WERI-Rb-1 (cell line): ENCODE results near the gene ARHGAP24.

Experiments used
- DNase-seq: peaks from one replicate; pipeline ENCODE4 v3.0.0-alpha.2; 2020
- H3K27ac ChIP-seq: fragments of 250-450 bp; sonication (Bioruptor Pico); 2 replicates; pipeline ENCODE4 v1.5.1; 2020; ENCODE audit warnings: mild to moderate bottlenecking, moderate library complexity
- H3K27me3 ChIP-seq: fragments of 250-450 bp; sonication (Bioruptor Pico); 2 replicates; pipeline ENCODE4 v1.5.1; 2021; ENCODE audit warnings: mild to moderate bottlenecking, low read depth, moderate library complexity; ENCODE audit not compliant: insufficient read depth, severe bottlenecking
- H3K36me3 ChIP-seq: fragments of 250-450 bp; sonication (Bioruptor Pico); 2 replicates; pipeline ENCODE4 v1.5.1; 2020; ENCODE audit warnings: mild to moderate bottlenecking, moderate library complexity
- H3K4me3 ChIP-seq: 2 replicates; pipeline ENCODE4 v1.5.1; 2011; ENCODE audit warnings: low read depth, mild to moderate bottlenecking, control low read depth, low read length
- H3K9me3 ChIP-seq: fragments of 250-450 bp; sonication (Bioruptor Pico); 2 replicates; pipeline ENCODE4 v1.5.1; 2021; ENCODE audit warnings: mild to moderate bottlenecking, moderate library complexity; ENCODE audit not compliant: severe bottlenecking
- CTCF ChIP-seq: IDR thresholded peaks from 2 replicates; pipeline ENCODE4 v1.5.1; 2011; ENCODE audit warnings: low read depth, mild to moderate bottlenecking, control low read depth, inconsistent platforms, low read length

Gene ARHGAP24

GRCh38 chr4:85747882-85748491 is 273.0 kb downstream of the ARHGAP24 start:
- H3K9me3 ChIP-seq: no peaks in the 10 kb centered on the region
- peak; percentile 75 for TF ChIP-seq CTCF
- H3K27ac ChIP-seq: no peak overlapping the region
- no peaks in the 10 kb centered on the region for H3K27me3 ChIP-seq
- H3K4me3 ChIP-seq: no peak overlapping the region
- peak; percentile 31 for DNase-seq
- H3K36me3 ChIP-seq: no peaks in the 10 kb centered on the region

GRCh38 chr4:85748654-85749053 is 273.7 kb downstream of the ARHGAP24 start:
- DNase-seq: no peak
- H3K4me3 ChIP-seq: no peak overlapping the region
- no peak overlapping the region for H3K27ac ChIP-seq
- H3K9me3 ChIP-seq: no peaks in the 10 kb centered on the region
- no peaks in the 10 kb centered on the region for H3K36me3 ChIP-seq
- no peak for TF ChIP-seq CTCF
- H3K27me3 ChIP-seq: no peaks in the 10 kb centered on the region

GRCh38 chr4:85751866-85752265 is 276.9 kb downstream of the ARHGAP24 start:
- no peaks in the 10 kb centered on the region for H3K36me3 ChIP-seq
- H3K9me3 ChIP-seq: no peaks in the 10 kb centered on the region
- DNase-seq: no peak
- H3K27me3 ChIP-seq: no peaks in the 10 kb centered on the region
- TF ChIP-seq CTCF: no peak
- no peak overlapping the region for H3K27ac ChIP-seq
- no peak overlapping the region for H3K4me3 ChIP-seq

GRCh38 chr4:85755285-85755684 is 280.3 kb downstream of the ARHGAP24 start:
- H3K27me3 ChIP-seq: no peaks in the 10 kb centered on the region
- no peak overlapping the region for H3K27ac ChIP-seq
- no peaks in the 10 kb centered on the region for H3K9me3 ChIP-seq
- no peak for TF ChIP-seq CTCF
- no peaks in the 10 kb centered on the region for H3K36me3 ChIP-seq
- H3K4me3 ChIP-seq: no peak overlapping the region
- no peak for DNase-seq

GRCh38 chr4:85756938-85757337 is 282.0 kb downstream of the ARHGAP24 start:
- H3K9me3 ChIP-seq: no peaks in the 10 kb centered on the region
- H3K27ac ChIP-seq: no peak overlapping the region
- H3K27me3 ChIP-seq: no peaks in the 10 kb centered on the region
- no peaks in the 10 kb centered on the region for H3K36me3 ChIP-seq
- peak; percentile 30 for DNase-seq
- no peak overlapping the region for H3K4me3 ChIP-seq
- TF ChIP-seq CTCF: peak; percentile 33; the same call in 1 of the 2 replicates

- H3K27ac ChIP-seq: no peak overlapping the region
- no peak overlapping the region for H3K4me3 ChIP-seq
- H3K36me3 ChIP-seq: no peaks in the 10 kb centered on the region
- no peak for DNase-seq
- no peak for TF ChIP-seq CTCF
- no peaks in the 10 kb centered on the region for H3K27me3 ChIP-seq
- H3K9me3 ChIP-seq: no peaks in the 10 kb centered on the region
These were observed 284.4 kb downstream of the ARHGAP24 start for GRCh38 chr4:85759388-85759787.
